ENCODE measurements around the gene NRK.

- TF ChIP-seq CTCF (conservative IDR thresholded peaks at IDR 0.05; ENCODE audit: low read depth, low read length) (no peak), RCOR1 (IDR thresholded peaks at IDR 0.05; ENCODE audit: insufficient replicate concordance, low read length) (no peak), BHLHE40 (IDR thresholded peaks at IDR 0.05; ENCODE audit: low read depth, low read length) (no peak), USF2 (IDR thresholded peaks at IDR 0.05; ENCODE audit: low read depth, low read length) (no peak), POLR2A (IDR thresholded peaks at IDR 0.05; ENCODE audit: low read depth, low read length) (no peak), NFE2L2 (IDR thresholded peaks at IDR 0.05; ENCODE audit: low read depth, low read length) (no peak), MXI1 (IDR thresholded peaks at IDR 0.05; ENCODE audit: borderline replicate concordance, low read depth, low read length) (no peak), RAD21 (IDR thresholded peaks at IDR 0.05; ENCODE audit: low read length) (no peak), SMC3 (IDR thresholded peaks at IDR 0.05; ENCODE audit: low read depth, low read length) (no peak), CEBPB (IDR thresholded peaks at IDR 0.05; ENCODE audit: low read depth, low read length) (no peak), MAZ (IDR thresholded peaks at IDR 0.05; ENCODE audit: borderline replicate concordance, low read depth, low read length) (no peak), CHD1 (IDR thresholded peaks at IDR 0.05; ENCODE audit: low read depth, low read length) (no peak), RFX5 (IDR thresholded peaks at IDR 0.05; ENCODE audit: low read depth, low read length) (no peak), MAFK (IDR thresholded peaks at IDR 0.05; ENCODE audit: low read depth, low read length) (peak; percentile 93)
Measured at GRCh38 chrX:105874790-105875189, 52.5 kb downstream of the NRK start.
